ENCODE measurements around the gene IRX6. TPM values are rescaled to one million over a fixed set of nuclear protein-coding genes. Genes with fewer than 3 reads are reported as not detected.

Gene IRX6
- polyA plus RNA-seq, 1 experiment, result not detected

DNA sequence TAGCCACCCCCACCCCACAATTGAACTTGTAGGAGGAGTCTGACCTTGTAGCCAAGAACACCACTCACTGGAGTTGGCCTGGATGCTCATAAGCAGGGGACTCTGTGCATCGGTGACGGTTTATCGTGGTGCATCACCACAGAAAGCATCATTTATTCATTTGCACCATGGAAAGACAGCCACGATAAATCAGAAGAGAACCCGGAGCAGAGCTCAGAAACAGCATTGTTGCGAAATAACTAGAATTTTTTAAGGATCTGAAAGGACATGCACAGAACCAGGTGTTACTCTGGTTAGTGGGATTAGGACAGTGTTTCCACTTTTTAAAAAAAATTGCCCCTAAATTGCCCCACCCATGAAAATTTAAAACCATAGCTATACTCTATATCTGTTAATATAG is 44.4 kb upstream of the IRX6 start:
- DNase-seq (ENCODE audit: low read depth), result no peak
- POLR2A ChIA-PET, result no interaction called here
- Histone ChIP-seq H3K4me3 (ENCODE audit: low read depth, low read length) (no peak overlapping the region), H3K27me3 (ENCODE audit: control insufficient read depth, insufficient read depth, low read length) (no peaks in the 10 kb centered on the region), H3K36me3 (ENCODE audit: control insufficient read depth, insufficient read depth, low read length) (no peaks in the 10 kb centered on the region)
- CTCF ChIA-PET, result no interaction called here
- TF ChIP-seq, protein P1, sequence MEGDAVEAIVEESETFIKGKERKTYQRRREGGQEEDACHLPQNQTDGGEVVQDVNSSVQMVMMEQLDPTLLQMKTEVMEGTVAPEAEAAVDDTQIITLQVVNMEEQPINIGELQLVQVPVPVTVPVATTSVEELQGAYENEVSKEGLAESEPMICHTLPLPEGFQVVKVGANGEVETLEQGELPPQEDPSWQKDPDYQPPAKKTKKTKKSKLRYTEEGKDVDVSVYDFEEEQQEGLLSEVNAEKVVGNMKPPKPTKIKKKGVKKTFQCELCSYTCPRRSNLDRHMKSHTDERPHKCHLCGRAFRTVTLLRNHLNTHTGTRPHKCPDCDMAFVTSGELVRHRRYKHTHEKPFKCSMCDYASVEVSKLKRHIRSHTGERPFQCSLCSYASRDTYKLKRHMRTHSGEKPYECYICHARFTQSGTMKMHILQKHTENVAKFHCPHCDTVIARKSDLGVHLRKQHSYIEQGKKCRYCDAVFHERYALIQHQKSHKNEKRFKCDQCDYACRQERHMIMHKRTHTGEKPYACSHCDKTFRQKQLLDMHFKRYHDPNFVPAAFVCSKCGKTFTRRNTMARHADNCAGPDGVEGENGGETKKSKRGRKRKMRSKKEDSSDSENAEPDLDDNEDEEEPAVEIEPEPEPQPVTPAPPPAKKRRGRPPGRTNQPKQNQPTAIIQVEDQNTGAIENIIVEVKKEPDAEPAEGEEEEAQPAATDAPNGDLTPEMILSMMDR (IDR thresholded peaks at IDR 0.05; ENCODE audit: insufficient read depth, low read depth, low read length), result no peak

- ChIA-PET POLR2A (no interaction called here), CTCF (no interaction called here)
- H3K27me3 ChIP-seq (ENCODE audit: control insufficient read depth, insufficient read depth, low read length), result no peaks in the 10 kb centered on the region
- TF ChIP-seq, protein P1 (IDR thresholded peaks at IDR 0.05; ENCODE audit: insufficient read depth, low read depth, low read length), result no peak
- no peak overlapping the region for H3K4me3 ChIP-seq (ENCODE audit: low read depth, low read length)
- no peaks in the 10 kb centered on the region for H3K36me3 ChIP-seq (ENCODE audit: control insufficient read depth, insufficient read depth, low read length)
- DNase-seq (ENCODE audit: low read depth), result no peak
Observed at GRCh38 chr16:55280587-55280986, 43.4 kb upstream of the IRX6 start.

DNA sequence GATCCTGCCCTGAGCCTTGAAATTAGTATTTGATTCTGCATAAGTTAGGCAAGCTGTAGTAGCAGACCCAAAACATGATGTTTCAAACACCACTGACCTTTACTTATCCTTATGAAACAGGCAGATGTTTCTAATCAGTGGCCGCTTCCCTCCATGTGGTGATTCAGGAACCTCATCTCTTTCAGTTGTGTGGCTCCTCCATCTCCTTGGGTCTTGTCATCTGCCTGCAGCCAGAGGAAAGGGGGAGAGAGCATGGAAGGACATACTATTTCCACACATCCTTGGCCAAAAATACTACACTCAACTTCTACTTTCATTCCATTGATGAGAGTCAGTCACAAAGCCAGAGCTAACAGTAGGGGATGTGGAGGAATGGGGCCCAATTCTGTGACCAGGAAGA is 41.6 kb upstream of the IRX6 start:
- H3K27me3 ChIP-seq (ENCODE audit: control insufficient read depth, insufficient read depth, low read length), result no peaks in the 10 kb centered on the region
- DNase-seq (ENCODE audit: low read depth), result no peak
- no peak overlapping the region for H3K4me3 ChIP-seq (ENCODE audit: low read depth, low read length)
- POLR2A ChIA-PET, result no interaction called here
- CTCF ChIA-PET, result interaction anchor here (0.7 to 1.6 kb wide), 2 partner anchors 89 to 162 kb away, joined by 3 to 4 read pairs; no protein-coding TSS in a partner anchor
- TF ChIP-seq, protein P1 (IDR thresholded peaks at IDR 0.05; ENCODE audit: insufficient read depth, low read depth, low read length), result no peak
- no peaks in the 10 kb centered on the region for H3K36me3 ChIP-seq (ENCODE audit: control insufficient read depth, insufficient read depth, low read length)

GRCh38 chr16:55283812-55284717 is 39.9 kb upstream of the IRX6 start:
- Histone ChIP-seq H3K4me3 (ENCODE audit: low read depth, low read length) (no peak overlapping the region), H3K27me3 (ENCODE audit: control insufficient read depth, insufficient read depth, low read length) (no peaks in the 10 kb centered on the region), H3K36me3 (ENCODE audit: control insufficient read depth, insufficient read depth, low read length) (no peaks in the 10 kb centered on the region)
- TF ChIP-seq, protein P1 (IDR thresholded peaks at IDR 0.05; ENCODE audit: insufficient read depth, low read depth, low read length), result no peak
- CTCF ChIA-PET, result no interaction called here
- POLR2A ChIA-PET, result no interaction called here
- no peak for DNase-seq (ENCODE audit: low read depth)

DNA sequence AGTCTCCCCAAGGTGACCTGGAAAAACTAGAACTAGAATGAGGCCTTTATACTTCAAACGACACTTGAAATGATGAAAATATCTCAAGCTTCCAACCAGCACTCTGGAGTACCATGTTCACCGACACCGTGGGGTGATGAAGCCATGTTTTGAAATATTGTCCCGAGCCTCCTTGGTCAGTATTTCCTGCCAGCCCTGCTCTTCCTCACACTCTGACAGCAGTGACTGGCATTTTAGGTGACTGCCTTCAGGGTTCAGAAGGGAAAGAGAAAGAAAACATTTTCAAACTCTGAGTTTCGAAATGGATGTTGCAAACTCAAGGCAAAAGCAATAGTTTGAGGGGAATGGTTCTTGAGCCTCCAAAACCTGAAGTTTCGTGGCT is 39.3 kb upstream of the IRX6 start:
- CTCF ChIA-PET, result no interaction called here
- TF ChIP-seq, protein P1 (IDR thresholded peaks at IDR 0.05; ENCODE audit: insufficient read depth, low read depth, low read length), result no peak

More for the DNA sequence above, 39.3 kb upstream of the IRX6 start:
- POLR2A ChIA-PET, result no interaction called here
- H3K4me3 ChIP-seq (ENCODE audit: low read depth, low read length), result no peak overlapping the region
- DNase-seq (ENCODE audit: low read depth), result no peak
- no peaks in the 10 kb centered on the region for H3K36me3 ChIP-seq (ENCODE audit: control insufficient read depth, insufficient read depth, low read length)
- no peaks in the 10 kb centered on the region for H3K27me3 ChIP-seq (ENCODE audit: control insufficient read depth, insufficient read depth, low read length)

All from BJ (cell line).